GM12872 (cell line): ENCODE measurements around the gene MAP3K14.

Source experiments
- TF ChIP-seq, protein P1 (sequence below): IDR thresholded peaks from 3 replicates; pipeline ENCODE4 v1.5.1; 2011; ENCODE audit warnings: low read depth, mild to moderate bottlenecking, low read length, moderate library complexity; ENCODE audit not compliant: insufficient read depth

The MAP3K14 gene

DNA sequence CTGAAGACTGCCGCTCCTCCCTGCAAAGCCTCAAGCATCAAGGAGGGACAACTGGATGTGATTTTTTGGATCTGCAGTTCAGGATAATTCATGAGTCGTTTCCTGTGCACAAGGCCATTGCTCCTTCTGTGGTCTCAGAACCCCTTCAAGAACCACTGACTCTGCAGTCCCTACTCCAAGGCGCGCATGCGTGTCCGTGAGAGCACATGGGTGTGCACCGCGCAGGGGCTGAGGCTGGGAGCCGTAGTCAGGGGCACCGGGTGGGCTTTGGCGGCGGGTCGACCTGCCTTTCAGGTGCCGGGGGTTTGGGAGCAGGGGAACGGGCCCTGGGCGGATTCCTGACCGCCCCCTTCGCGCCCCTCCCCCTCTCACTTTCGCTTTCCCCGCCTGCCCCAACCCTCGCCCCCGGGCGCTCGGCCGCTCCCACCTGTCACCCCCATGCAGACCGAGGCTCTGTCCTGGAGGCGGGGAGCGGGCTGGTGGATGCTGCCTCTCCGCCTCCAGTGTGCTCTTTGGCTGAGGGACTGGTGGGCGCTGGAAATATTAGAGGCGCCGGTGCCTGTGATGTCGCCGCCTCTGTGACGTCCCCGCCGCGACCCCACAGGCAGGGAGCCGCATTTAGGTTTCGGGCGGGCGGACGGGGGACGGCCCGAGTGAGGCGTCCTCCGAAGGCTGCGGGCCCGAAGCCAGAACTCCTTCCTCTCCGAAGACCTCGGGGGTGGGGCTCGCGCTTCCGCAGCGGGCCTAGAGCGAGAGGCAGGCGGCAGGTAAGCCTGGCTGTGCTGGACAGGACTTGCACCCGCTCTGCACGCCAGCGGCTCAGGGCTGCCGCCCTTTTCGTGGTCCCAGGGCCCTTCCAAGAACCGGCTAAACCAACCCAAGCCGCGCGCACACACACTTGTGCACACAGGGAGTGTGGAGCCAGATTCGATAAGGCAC, 55.0 kb downstream of the MAP3K14 start, which contains the start of gene SPATA32:
TSS of gene SPATA32 (minus strand) at position 518 of the 939 bp plus-strand sequence. CDS start at position 440, 78 bp downstream.
- TF ChIP-seq, protein P1, sequence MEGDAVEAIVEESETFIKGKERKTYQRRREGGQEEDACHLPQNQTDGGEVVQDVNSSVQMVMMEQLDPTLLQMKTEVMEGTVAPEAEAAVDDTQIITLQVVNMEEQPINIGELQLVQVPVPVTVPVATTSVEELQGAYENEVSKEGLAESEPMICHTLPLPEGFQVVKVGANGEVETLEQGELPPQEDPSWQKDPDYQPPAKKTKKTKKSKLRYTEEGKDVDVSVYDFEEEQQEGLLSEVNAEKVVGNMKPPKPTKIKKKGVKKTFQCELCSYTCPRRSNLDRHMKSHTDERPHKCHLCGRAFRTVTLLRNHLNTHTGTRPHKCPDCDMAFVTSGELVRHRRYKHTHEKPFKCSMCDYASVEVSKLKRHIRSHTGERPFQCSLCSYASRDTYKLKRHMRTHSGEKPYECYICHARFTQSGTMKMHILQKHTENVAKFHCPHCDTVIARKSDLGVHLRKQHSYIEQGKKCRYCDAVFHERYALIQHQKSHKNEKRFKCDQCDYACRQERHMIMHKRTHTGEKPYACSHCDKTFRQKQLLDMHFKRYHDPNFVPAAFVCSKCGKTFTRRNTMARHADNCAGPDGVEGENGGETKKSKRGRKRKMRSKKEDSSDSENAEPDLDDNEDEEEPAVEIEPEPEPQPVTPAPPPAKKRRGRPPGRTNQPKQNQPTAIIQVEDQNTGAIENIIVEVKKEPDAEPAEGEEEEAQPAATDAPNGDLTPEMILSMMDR, result no peak

DNA sequence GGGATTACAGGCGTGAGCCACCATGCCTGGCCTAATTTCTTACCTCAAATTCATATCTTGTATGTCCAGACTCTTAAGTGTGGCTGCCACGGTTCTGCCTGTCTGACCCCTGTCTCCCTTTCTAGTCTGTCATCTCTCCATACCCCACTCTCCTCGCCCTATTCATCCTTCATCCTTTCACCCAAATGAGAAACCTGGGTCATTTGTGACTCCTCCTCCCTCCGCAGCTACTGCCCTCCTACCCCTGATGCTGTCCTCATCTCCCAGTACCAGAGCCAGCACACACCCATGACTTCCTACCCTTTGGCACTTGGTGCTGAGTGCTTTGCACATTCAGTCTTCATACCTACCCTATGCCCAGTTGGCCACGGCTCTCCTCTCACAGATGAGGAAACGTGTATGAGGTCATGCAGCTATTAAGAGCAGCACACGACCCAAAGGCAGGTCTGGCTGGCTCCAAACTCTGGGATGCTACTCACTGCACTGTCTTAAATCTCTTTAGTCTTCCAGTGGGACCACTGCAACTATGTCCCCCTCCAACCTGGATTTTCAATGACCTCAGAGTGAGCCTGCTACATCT, 56.5 kb downstream of the MAP3K14 start:
- TF ChIP-seq, protein P1, result no peak

DNA sequence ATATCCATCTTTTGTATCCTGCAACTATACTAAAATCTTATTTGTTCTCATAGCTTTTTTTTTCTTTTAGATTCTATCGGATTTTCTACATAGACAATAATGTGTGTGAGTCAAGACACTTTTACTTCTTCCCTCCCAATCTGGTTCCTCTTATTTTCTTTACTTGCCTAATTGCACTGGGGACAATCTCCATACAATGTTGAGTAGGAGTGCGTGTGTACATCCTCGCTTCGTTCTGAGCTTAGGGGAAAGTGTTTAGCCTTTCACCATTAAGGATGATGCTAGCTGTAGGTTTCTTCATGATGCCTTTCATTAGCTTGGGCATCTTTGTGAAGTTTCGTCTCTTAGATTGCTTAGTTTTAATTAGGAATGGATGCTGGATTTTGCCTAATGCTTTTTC, 57.8 kb downstream of the MAP3K14 start:
- TF ChIP-seq, protein P1, result no peak

GRCh38 chr17:45257115-45257514, 59.7 kb downstream of the MAP3K14 start:
- TF ChIP-seq, protein P1, result no peak

GRCh38 chr17:45256114-45256966, 60.5 kb downstream of the MAP3K14 start:
- TF ChIP-seq, protein P1, result peak; percentile 42; the same call in 2 of the 3 replicates

GRCh38 chr17:45255358-45255757, 61.5 kb downstream of the MAP3K14 start:
- TF ChIP-seq, protein P1, result no peak

DNA sequence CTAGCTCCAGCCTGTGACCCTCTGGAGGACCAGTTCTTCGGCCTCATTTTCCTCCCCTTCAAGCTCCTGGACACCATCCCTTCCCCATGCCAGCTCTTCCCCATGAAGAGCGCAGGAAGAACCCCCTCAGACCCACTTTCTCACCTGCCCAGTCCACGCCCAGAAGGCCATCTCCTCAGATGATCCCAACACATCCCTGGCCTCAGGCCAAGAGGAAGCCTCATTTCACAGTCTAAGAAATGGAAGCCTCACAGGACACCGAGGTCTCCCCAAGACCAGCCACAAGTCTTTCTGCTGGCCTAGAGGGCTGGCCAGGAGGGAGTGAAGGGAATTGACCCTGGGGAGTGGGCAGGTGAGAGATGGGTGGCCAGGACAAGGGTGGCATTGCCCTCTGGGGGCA, 62.9 kb downstream of the MAP3K14 start:
- TF ChIP-seq, protein P1, result no peak
